ENCODE data around the gene SPDYE4.
"Not testable (repeated sequence)": the region's sequence is repeated elsewhere in the genome, so short reads cannot be mapped to it uniquely, and the experiment has no call there.

The SPDYE4 gene, protein sequence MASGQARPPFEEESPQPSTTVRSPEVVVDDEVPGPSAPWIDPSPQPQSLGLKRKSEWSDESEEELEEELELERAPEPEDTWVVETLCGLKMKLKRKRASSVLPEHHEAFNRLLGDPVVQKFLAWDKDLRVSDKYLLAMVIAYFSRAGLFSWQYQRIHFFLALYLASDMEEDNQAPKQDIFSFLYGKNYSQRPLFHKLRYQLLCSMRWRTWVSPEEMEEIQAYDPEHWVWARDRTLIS

GRCh38 chr17:8758137-8758596, at the start of gene SPDYE4:
SPDYE4 (minus strand) TSS chr17:8758546; CDS start chr17:8758382, 164 bp downstream.
- DNase-seq: no peak

DNA sequence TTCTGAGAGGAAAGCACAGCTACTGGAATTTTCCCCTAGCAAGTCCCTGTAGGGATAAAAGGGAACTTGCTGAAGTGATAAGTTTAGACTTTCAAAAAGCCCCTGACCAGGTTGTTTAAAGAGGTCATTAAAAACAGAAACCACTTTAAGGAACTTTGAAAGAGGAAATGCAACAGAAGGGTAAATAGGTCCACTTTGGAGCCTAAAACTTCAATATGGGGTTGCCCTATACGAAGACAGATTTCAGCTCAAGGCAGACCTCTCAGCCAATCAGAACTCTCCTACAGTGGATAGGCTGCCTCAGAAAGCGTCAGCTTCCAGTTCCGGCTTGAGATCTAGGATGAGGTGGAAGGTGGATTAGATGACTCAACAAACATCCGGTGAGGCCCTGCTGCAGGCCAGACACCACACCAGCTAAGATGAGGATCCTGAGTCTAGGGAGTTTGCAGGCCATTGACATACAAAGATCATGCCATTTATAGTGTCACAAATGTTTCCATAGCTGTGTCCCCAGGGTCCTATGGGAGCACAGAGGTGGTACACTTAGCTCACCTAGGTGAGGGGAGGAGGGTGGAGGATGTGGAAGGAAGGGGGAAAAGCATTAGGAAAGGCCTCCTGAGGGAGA, 48.7 kb upstream of the SPDYE4 start:
- DNase-seq: peak; percentile 100

GRCh38 chr17:8806253-8806925, 48.0 kb upstream of the SPDYE4 start:
- DNase-seq: no peak

DNA sequence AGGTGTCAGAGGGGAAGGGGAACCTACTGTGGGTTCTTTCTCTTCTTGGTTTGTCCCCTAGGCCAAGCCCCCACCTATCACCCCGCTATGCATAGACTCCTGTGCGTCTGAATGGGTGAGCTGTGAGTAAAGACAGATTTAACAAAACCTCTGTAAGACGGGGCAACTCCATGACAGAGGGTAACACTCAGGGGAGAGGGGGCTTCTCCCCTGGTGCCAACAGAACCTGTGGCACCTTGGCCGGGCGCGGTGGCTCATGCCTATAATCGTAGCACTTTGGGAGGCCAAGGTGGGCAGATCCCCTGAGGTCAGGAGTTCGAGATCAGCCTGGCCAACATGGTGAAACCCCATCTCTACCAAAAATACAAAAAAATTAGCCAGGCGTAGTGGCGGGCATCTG, 47.0 kb upstream of the SPDYE4 start:
- DNase-seq: not testable (repeated sequence)

DNA sequence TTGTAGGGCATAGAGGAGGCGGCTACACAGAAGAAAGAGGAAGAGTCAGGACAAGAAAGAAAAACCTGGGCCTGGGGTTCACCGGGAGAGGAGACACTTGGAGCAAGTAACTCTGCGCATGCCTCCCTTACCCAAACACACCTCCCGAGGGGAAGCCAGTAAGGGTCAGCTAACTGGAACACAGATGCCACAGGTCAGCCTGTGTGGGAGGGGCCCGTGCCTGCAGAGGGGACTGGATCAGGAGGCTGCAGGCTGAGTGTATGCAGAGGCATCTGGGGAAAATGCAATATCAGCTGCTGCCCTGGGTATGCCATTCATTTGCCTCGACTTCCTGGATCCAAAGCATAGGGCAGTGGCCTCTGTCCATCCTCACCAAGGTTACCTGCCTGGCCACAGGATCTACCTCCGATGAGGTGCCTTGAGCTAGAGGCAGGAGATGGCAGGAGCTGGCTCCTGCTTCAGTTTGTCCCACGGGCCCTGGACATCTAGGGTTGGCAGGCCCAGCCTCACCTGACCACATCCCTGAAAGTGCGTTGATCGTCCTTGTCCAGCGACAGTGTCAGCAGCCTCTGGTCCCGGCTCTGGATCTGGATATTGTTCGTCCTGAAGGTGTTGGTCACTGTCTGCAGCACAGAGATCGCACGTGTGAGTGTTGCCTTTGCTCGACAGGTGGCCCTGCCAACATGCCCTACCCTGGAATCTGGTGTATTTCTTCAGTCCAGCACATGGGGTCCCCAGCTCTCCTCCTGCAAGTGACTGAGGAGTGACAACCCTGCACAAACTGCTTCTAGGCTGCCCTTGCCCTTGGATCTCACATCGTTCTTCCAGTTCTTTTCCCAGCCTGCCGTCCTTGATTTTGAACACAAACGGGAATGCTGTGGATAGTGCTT, 45.4 kb upstream of the SPDYE4 start:
- no peak for DNase-seq

DNA sequence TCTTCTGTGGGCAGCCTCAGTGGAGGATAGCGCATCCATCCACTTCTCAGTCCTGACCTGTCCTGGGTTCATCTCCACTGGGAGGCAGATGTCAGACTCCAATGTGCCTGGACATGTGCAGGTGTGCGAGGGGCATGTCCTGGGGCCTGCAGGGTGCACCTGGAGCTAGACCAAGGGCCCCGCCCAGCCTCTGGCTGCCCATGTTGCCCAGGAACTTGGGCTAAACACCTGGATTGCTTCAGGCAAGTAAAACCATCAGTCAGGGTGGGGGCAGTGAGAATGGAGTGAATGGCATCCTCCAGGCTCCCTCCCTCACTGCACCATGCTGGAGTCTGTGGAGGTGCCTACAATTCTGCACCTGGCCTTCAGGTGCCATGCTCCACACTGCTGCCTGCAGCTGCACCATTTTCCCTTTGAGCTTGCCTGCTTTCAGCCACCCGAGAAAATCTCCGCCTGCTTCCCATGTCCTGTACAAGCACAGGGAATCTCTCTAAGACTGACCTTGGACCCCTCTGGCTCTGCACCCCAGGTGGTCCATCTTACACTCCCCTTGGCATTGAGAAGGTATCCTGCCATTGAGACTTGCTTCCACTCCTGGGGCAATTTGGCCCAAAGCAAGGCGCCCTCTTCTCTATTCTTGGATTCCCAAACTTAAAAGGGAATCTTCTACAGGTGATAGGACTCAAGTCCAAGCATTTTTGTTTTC, 42.9 kb upstream of the SPDYE4 start:
- no peak for DNase-seq

GRCh38 chr17:8800656-8801055, 42.3 kb upstream of the SPDYE4 start:
- DNase-seq: no peak

DNA sequence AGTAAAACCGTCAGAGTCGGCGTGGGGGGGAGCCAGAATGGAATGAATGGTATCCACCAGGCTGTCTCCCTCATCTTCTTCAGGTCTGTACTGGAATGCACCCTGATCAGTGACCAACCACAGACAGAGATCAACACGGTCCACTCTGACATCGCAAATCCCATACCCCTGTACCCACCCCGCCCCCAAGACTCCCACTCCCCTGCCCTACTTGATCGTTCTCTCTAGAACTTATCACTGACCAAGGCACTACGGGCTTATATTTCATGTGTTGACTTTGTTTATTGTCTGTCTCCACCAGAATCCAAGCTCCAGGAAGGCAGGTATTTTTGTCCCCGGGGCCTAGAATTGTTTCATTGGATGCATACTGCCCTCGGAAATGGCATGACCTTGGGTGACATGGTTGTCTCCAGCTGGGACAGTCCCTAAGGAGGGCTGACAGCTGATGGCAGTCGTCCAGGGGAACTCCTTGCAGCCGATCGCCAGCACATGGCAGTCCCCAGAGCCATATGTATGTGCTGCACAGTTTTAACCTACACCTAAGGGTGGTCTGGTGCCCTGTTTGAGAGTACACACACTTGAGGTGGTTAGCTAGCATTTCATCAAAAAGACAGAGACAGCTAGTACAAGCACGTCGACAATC, 41.3 kb upstream of the SPDYE4 start:
- no peak for DNase-seq

DNA sequence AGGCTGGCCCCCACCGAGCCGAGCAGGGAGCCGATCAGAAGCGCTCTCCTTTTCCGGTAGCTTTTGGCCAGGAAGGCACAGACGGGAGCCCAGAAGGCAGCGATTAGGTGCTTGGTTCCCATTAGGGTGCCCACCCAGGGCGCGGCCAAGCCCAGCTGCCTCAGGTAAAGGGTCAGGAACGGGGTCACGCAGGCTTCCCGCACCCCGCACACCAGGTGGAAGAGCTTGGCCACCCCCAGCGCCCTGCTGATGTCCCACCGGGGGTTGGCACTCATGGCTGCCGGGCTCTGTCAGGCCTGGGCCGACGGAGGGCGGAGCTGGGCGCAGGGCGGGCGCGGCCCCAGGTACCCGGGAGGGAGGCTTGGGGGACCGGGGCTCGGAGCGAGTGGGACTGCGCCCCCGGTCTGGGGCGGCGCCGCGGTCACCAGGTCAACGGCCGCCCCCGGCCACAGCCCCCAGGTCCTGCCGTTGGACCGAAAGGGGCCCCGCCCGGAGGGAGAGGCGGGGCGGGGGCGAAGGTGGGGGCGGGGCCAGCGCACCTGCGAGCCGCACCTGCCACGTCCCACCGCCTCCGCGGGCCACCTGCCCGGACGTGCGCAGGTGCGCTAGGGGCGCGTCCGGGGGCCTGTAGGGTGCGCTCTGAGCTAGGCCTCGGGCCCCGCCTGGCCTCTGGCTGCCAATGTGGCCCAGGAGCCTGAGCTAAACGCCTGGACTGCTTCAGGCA, 40.7 kb upstream of the SPDYE4 start, which contains the start of gene MFSD6L:
TSS of gene MFSD6L (minus strand) at position 520 of the 724 bp plus-strand sequence. CDS start at position 275, 245 bp downstream.
- DNase-seq: no peak

GRCh38 chr17:8798176-8798845, 40.0 kb upstream of the SPDYE4 start:
- DNase-seq: no peak

DNA sequence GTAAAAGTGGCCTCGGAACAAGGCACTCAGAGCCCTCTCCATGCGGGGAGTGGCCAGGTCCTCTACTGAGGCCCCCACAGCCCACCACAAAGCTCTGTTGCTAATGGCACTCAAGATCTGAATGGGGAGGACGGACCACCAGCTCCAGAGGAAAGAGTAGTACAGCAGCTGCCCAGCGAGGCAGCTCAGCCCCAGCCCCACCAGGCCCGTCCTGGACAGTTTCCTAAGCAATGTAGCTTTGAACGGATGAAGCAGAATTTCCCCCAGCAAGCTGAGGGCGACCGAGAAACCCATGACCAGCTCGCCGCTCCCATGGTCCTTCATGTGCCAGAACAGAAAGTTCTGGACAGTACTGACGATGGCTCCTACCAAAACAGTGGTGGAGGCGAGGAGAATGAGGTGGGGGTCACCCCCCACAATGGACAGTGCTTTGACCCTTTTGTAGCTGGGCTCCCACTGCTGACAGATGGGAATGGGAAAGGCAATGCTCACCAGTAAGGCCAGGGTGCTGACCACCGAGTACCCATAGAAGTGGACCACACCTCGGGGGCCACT, 39.4 kb upstream of the SPDYE4 start:
- no peak for DNase-seq

DNA sequence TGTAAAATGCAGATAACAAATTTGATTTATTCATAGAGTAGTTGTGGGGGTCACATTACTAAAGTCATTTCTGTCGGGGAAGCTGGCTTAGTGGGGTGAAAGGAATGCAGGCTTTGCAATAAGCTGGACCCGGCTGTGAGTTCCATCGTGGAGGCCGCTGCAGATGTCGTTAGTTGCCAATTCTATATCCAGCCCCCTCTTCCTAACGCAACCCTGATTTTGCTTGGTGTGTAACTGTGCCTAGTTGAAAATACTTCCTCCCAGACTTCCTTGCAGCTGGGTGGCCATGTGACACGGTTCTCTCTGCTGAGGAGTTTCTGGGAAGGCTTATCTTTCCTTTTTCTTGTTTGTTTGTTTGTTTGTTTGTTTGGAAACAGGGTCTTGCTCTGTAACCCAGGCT, 36.3 kb upstream of the SPDYE4 start:
- DNase-seq: no peak

DNA sequence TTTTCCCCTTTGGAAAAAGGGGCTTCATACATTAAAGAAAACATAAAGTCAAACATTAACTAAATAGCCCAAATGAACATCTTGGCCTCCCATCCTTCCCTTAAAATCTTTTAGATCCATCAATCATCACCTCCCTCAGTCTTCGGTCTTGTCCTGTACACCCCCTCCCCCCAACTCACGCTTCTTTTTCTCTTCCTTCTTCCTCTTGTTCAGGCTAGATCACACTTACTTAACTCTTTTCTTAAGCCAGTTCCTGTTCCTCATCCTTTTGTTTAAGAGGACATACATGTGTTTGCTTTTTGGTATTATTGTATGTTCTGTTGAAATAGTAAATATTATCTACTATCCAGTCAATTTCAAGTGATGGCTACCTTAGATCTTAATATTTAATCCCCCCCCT, 35.3 kb upstream of the SPDYE4 start:
- DNase-seq: peak; percentile 85

DNA sequence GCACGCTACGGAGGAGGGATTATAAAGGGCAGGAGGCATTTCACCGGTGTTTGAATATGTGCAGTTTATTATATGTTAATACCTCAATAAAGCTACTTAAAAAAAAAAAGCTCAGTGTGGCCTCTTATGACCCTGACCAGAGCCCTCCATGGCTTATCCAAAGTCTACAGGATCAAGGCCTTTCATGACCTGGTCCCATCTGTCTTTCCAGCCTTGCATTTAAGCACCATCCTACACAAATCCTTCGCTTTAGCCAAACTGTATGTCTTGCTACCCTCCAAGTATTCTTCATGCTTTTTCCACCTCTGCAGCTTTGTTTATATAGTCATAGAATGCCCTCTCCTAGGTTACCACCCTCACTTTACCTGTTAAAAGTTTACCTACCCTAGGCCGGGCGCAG, 34.3 kb upstream of the SPDYE4 start:
- no peak for DNase-seq

- peak; percentile 77 for DNase-seq
Measured at GRCh38 chr17:8791910-8792270, 33.5 kb upstream of the SPDYE4 start.

DNA sequence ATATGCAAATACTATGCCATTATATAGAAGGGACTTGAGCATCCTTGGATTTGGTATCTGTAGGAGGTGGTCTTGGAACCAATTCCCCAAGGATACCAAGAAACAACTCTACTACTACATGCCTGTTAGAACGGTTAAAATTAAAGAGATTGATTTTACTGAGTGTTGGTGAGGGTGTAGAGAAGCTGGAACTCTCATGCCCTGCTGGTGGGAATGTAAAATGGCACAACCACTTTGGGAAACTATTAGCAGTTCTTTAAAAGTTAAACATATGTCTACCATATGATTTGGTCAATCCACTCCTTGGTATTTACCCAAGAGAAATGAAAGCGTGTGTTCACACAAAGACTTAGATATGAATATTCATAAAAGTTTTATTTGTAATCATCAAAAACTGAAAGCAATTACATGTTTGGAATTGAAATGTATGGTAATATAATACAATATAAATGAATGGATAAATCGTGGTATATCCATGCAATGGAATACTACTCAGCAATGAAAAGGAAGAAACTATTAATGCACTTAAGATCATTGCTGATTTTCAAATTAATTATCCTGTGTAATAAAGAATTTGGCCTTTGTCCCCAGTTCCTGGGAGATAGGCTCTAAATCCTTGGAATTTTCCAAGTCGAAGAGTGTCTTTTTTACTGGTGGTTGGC, 33.0 kb upstream of the SPDYE4 start:
- no peak for DNase-seq

GRCh38 chr17:8789743-8790142, 31.4 kb upstream of the SPDYE4 start:
- no peak for DNase-seq

GRCh38 chr17:8788998-8789397, 30.7 kb upstream of the SPDYE4 start:
- DNase-seq: no peak

DNA sequence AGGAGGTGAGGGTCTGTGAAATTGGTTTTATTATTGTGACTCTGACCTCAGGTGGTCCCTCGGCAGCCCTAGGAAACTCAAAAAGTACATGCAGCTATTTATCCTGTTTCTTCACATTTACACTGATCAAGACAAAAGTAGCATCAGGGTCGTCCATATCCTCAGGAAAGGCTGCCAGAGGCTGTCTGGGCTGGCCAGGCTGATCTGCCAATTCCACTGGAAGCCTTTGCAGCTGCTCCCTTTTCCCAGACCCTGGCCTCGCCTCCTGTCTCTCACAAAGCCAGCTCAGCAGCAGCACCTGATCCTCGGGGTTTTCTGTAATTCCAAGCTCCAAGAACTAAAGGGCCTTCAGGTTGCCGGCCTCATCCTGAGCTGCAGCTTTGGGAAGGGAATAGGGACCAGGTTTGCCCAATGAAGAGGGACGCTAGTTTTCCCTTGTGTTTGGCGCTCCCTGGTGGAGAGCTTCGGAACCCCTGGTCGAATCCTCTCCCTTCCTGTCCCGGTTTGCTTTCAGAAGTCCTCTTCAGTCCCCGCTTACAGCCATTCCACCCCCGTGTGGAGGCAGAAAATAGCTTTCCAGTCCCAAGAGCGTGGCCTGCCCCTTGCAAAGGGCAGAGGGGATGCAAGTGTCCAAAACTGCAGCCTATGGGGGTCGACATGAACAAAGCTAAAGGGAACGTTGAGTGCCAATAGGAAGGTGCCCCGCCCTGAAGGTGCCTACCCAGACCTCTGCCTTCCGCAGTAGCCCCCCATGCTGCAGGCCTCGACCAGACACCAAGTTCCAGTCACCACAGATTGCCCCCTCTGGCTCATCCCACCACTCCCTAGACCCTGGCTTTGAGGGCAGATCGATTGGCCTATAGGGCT, 27.4 kb upstream of the SPDYE4 start:
- DNase-seq: peak; percentile 33

Measured in MV-4-11 (cell line).